Suprapubic skin (tissue), 4 donors: ENCODE results near the gene TBC1D9. TPM values are rescaled to one million over a fixed set of nuclear protein-coding genes. Genes with fewer than 3 reads are reported as not detected.

Source experiments
- DNase-seq, 2 donors: peaks; one replicate each; pipeline ENCODE4 v3.0.0-alpha.2; 2019; ENCODE audit warnings: low spot score in 2 of 2
- H3K27ac ChIP-seq: fragments of 200-600 bp; sonication (generic); one replicate; pipeline ENCODE4 v1.5.1; 2019
- H3K27me3 ChIP-seq: fragments of 200-600 bp; sonication (generic); one replicate; pipeline ENCODE4 v1.5.1; 2019
- H3K36me3 ChIP-seq: fragments of 200-600 bp; sonication (generic); one replicate; pipeline ENCODE4 v1.5.1; 2019
- H3K4me1 ChIP-seq: fragments of 200-600 bp; sonication (generic); one replicate; pipeline ENCODE4 v1.5.1; 2019
- H3K4me3 ChIP-seq: fragments of 200-600 bp; sonication (generic); one replicate; pipeline ENCODE4 v1.5.1; 2019; ENCODE audit warnings: mild to moderate bottlenecking
- H3K9me3 ChIP-seq: fragments of 200-600 bp; sonication (generic); one replicate; pipeline ENCODE4 v1.5.1; 2019
- CTCF ChIP-seq, 2 donors: fragments of 200-600 bp in 1 of 2; fragments of 450-650 bp in 1 of 2; sonication (generic) in 1 of 2; IDR thresholded peaks; one replicate each; pipeline ENCODE4 v1.5.1; 2016 to 2019; ENCODE audit warnings: antibody characterized with exemption in 2 of 2, mild to moderate bottlenecking in 1 of 2, moderate library complexity in 1 of 2
- EP300 ChIP-seq: sonication (generic); formaldehyde crosslinking; IDR thresholded peaks from one replicate; pipeline ENCODE4 v1.6.1; 2017; ENCODE audit warnings: antibody characterized with exemption
- POLR2A ChIP-seq, 2 donors: fragments of 450-650 bp; IDR thresholded peaks; one replicate each; pipeline ENCODE4 v1.6.1; 2017; ENCODE audit warnings: antibody characterized with exemption in 2 of 2, mild to moderate bottlenecking in 2 of 2, moderate library complexity in 2 of 2
- POLR2AphosphoS5 ChIP-seq, 3 donors: sonication (generic); formaldehyde crosslinking; IDR thresholded peaks; one replicate each; pipeline ENCODE4 v1.6.1; 2017; ENCODE audit warnings: antibody characterized with exemption in 3 of 3
- WGBS: methylation state at CpG from one replicate; pipeline ENCODE4 v1.1.5; 2018; 5-methylcytosine and 5-hydroxymethylcytosine counted together
- total RNA-seq, 4 donors: library from RNA; depleted of rRNA; stranded (reverse); fragments of >200 nt; gene quantifications; one replicate each; pipeline ENCODE4 v1.1.0, GENCODE V29; 2016

The TBC1D9 gene
- total RNA-seq, 4 donors from 2014 or later = 5.7 to 9.8 (median 8.9) TPM

DNA sequence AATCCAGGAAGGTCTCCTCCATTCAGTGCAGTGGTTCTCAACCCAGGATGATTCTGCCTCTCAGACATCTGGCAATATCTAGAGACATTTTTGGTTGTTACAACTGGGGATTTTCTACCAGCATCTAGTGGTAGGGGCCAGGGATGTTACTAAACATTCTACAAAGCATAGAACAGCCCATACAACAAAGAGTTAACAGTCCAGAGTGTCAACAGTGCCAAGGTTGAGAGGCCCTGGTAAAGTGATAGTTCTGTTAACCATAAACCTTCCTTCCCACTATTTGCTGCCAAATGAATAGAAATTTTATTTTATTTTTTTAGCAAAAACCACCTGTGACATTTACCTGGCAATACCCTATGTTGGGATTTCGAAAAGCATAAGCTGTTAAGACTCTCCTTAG lies 94.6 kb downstream of the TBC1D9 start:
- H3K36me3 ChIP-seq = peaks cover 32% of the 10 kb centered on the region
- no peaks in the 10 kb centered on the region for H3K9me3 ChIP-seq
- DNase-seq = no peak
- WGBS = 76% methylated on average over 1 of the region's 1 CpG
- TF ChIP-seq POLR2A (IDR thresholded peaks at IDR 0.05) (no peak), CTCF (IDR thresholded peaks at IDR 0.05) (no peak), POLR2AphosphoS5 (IDR thresholded peaks at IDR 0.05) (no peak), EP300 (no peak)
- H3K27ac ChIP-seq = no peak overlapping the region
- no peaks in the 10 kb centered on the region for H3K27me3 ChIP-seq
- H3K4me1 ChIP-seq = peaks cover 6% of the 10 kb centered on the region
- no peak overlapping the region for H3K4me3 ChIP-seq

DNA sequence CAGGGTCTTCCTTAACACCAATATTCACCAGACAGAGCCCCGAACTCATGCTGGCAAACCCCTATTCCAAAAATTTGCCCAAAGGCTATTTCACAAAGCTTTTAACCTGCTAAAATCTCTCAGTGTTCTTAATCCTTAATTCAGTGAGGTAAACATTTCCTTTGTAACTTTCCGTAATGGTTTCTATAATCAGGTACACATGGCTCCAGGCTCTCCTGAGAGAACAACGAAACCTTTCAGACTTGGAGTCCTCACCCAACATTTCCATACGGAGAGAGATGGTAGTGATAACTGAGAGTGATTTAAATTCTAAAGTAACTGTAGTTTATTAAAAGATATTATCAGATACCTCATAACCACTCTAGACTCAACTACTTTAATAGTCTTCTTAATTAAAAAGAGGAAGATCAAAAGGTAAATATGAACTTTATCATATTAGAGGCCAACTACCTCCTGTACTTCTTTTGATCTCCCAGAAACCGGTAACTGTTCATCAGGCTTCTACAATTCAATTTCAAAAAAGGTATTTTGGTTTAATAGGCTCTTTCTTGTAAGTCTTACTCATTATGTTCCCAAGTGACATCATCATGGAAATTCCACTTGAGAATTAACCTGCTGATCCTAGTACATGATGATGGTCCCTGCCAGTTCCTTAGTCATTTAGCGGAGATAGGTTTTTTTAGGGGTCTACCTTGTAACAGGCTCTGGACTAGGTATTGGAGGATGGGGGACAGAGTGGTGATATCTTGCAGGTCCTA lies 96.1 kb downstream of the TBC1D9 start:
- WGBS = 60% methylated on average over 6 of the region's 6 CpGs
- H3K36me3 ChIP-seq = peaks cover 43% of the 10 kb centered on the region

DNA sequence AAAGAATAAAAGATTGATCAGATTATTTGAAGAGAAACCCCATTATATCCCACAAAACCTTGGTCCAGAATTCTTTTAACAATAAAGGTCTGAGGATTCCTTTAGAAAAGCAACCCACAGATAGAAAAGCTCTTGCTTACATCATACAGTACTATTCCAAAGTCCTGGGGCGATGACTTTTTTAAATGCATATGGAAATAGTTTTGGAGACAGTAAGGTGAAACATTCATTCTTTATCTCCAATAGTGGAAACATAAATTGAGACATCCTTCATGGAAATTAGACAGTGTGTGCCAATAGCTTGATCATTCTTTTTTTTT lies 101.7 kb downstream of the TBC1D9 start:
- TF ChIP-seq EP300 (no peak), POLR2AphosphoS5 (IDR thresholded peaks at IDR 0.05) (no peak), POLR2A (IDR thresholded peaks at IDR 0.05) (no peak), CTCF (IDR thresholded peaks at IDR 0.05) (no peak)
- no peak for DNase-seq
- Histone ChIP-seq H3K36me3 (peaks cover 46% of the 10 kb centered on the region), H3K27ac (no peak overlapping the region), H3K4me3 (no peak overlapping the region), H3K27me3 (no peaks in the 10 kb centered on the region), H3K9me3 (no peaks in the 10 kb centered on the region), H3K4me1 (peaks cover 10% of the 10 kb centered on the region)
- WGBS = 72% methylated on average over 1 of the region's 1 CpG

More for the DNA sequence above, 96.1 kb downstream of the TBC1D9 start:
- no peak overlapping the region for H3K4me3 ChIP-seq
- DNase-seq = no peak
- peaks cover 6% of the 10 kb centered on the region for H3K4me1 ChIP-seq
- H3K27me3 ChIP-seq = no peaks in the 10 kb centered on the region
- H3K9me3 ChIP-seq = no peaks in the 10 kb centered on the region
- no peak for TF ChIP-seq POLR2A (IDR thresholded peaks at IDR 0.05)
- TF ChIP-seq POLR2AphosphoS5 (IDR thresholded peaks at IDR 0.05) = no peak
- no peak for TF ChIP-seq EP300
- TF ChIP-seq CTCF (IDR thresholded peaks at IDR 0.05) = no peak
- peak overlapping the region; percentile 11 for H3K27ac ChIP-seq

GRCh38 chr4:140653718-140654494 lies 102.3 kb downstream of the TBC1D9 start:
- Histone ChIP-seq H3K4me1 (peaks cover 9% of the 10 kb centered on the region), H3K4me3 (no peak overlapping the region), H3K27ac (no peak overlapping the region), H3K27me3 (no peaks in the 10 kb centered on the region), H3K36me3 (peaks cover 46% of the 10 kb centered on the region), H3K9me3 (no peaks in the 10 kb centered on the region)
- DNase-seq = no peak
- 32% methylated on average over 8 of the region's 8 CpGs for WGBS
- TF ChIP-seq POLR2AphosphoS5 (IDR thresholded peaks at IDR 0.05) (no peak), EP300 (no peak), CTCF (IDR thresholded peaks at IDR 0.05) (no peak), POLR2A (IDR thresholded peaks at IDR 0.05) (no peak)

- Histone ChIP-seq H3K36me3 (peaks cover 36% of the 10 kb centered on the region), H3K4me3 (no peak overlapping the region), H3K4me1 (peaks cover 9% of the 10 kb centered on the region), H3K27me3 (no peaks in the 10 kb centered on the region), H3K27ac (no peak overlapping the region), H3K9me3 (no peaks in the 10 kb centered on the region)
- no peak for DNase-seq
- 90% methylated on average over 2 of the region's 2 CpGs for WGBS
- no peak for TF ChIP-seq EP300
- no peak for TF ChIP-seq POLR2A (IDR thresholded peaks at IDR 0.05)
- TF ChIP-seq POLR2AphosphoS5 (IDR thresholded peaks at IDR 0.05) = no peak
- TF ChIP-seq CTCF (IDR thresholded peaks at IDR 0.05) = no peak
Observed at GRCh38 chr4:140652601-140653000, 103.6 kb downstream of the TBC1D9 start.
